K562 (cell line): ENCODE data around the gene IGFBPL1. TPM values are rescaled to one million over a fixed set of nuclear protein-coding genes. Genes with fewer than 3 reads are reported as not detected.

ENCODE experiments used
- CBX1 ChIP-seq: sonication (generic); IDR thresholded peaks from 2 replicates; pipeline ENCODE4 v1.6.1; 2016; ENCODE audit warnings: antibody characterized with exemption, low read depth, mild to moderate bottlenecking
- CGGBP1 ChIP-seq: fragments of 250-450 bp; sonication (Bioruptor Pico); IDR thresholded peaks from 2 replicates; pipeline ENCODE4 v1.9.0; 2021; ENCODE audit warnings: mild to moderate bottlenecking
- ELK1 ChIP-seq: sonication (generic); formaldehyde crosslinking; IDR thresholded peaks from 2 replicates; pipeline ENCODE4 v1.8.1; 2022; ENCODE audit warnings: missing genetic modification reagents
- FOSL1 ChIP-seq: fragments of 200-800 bp; sonication (Bioruptor generic); conservative IDR thresholded peaks from 2 replicates; pipeline ENCODE4 v1.6.1; 2016; ENCODE audit warnings: missing genetic modification characterization, missing compliant biosample characterization
- FOXA3 ChIP-seq, 2 experiments: fragments of 450-650 bp in 1 of 2; sonication (generic) in 1 of 2; formaldehyde crosslinking; IDR thresholded peaks in 1 of 2; conservative IDR thresholded peaks in 1 of 2; 2 replicates each; pipeline versions ENCODE4 v1.4.0 to v1.8.0; 2020 to 2022; ENCODE audit warnings: mild to moderate bottlenecking in 2 of 2, missing genetic modification reagents in 1 of 2
- HDGF ChIP-seq: fragments of 450-650 bp; IDR thresholded peaks from 2 replicates; pipeline ENCODE4 v1.6.1; 2016
- KLF10 ChIP-seq: fragments of 250-450 bp; sonication (Bioruptor Pico); IDR thresholded peaks from 2 replicates; pipeline ENCODE4 v1.6.1; 2021; ENCODE audit warnings: matching md5 sums
- MAZ ChIP-seq, 2 experiments: fragments of 450-650 bp in 1 of 2; sonication (generic) in 1 of 2; formaldehyde crosslinking; IDR thresholded peaks in 1 of 2; conservative IDR thresholded peaks in 1 of 2; 2 replicates each; pipeline versions ENCODE4 v1.4.0 to v1.5.0; 2020; ENCODE audit warnings: mild to moderate bottlenecking in 1 of 2, missing genetic modification reagents in 1 of 2
- NFYB ChIP-seq: IDR thresholded peaks from 2 replicates; pipeline ENCODE4 v1.6.1; 2011; ENCODE audit warnings: mild to moderate bottlenecking, moderate library complexity; ENCODE audit not compliant: insufficient read length; ENCODE audit errors: extremely low read depth
- NRF1 ChIP-seq, 2 experiments: fragments of 450-650 bp; IDR thresholded peaks in 1 of 2; conservative IDR thresholded peaks in 1 of 2; 2 replicates each; pipeline ENCODE4 v1.6.1; 2014; ENCODE audit warnings: mild to moderate bottlenecking in 2 of 2
- RBM14 ChIP-seq: fragments of 200-400 bp; formaldehyde crosslinking; IDR thresholded peaks from 2 replicates; pipeline ENCODE4 v1.6.1; 2018; ENCODE audit warnings: low read depth, mild to moderate bottlenecking, low read length, moderate library complexity, borderline replicate concordance; ENCODE audit not compliant: insufficient read depth
- RBM17 ChIP-seq: fragments of 200-400 bp; formaldehyde crosslinking; IDR thresholded peaks from 2 replicates; pipeline ENCODE4 v1.6.1; 2017; ENCODE audit warnings: low read depth, mild to moderate bottlenecking, low read length, borderline replicate concordance
- RNF2 ChIP-seq: sonication (generic); IDR thresholded peaks from 2 replicates; pipeline ENCODE4 v1.6.1; 2016
- SIN3B ChIP-seq: fragments of 450-650 bp; IDR thresholded peaks from 2 replicates; pipeline ENCODE4 v1.6.1; 2017; ENCODE audit warnings: low read depth, mild to moderate bottlenecking, moderate library complexity
- TCF3 ChIP-seq: sonication (generic); formaldehyde crosslinking; IDR thresholded peaks from 2 replicates; pipeline ENCODE4 v1.4.0; 2020; ENCODE audit warnings: mild to moderate bottlenecking, missing genetic modification reagents
- TEAD4 ChIP-seq, 2 experiments: sonication (generic) in 1 of 2; formaldehyde crosslinking in 1 of 2; IDR thresholded peaks; 2 replicates each; pipeline versions ENCODE4 v1.6.1 to v1.8.0; 2012 to 2022; ENCODE audit warnings: borderline replicate concordance in 1 of 2, inconsistent platforms in 1 of 2, low read length in 1 of 2, mild to moderate bottlenecking in 1 of 2, missing genetic modification reagents in 1 of 2
- ZNF224 ChIP-seq: sonication (generic); formaldehyde crosslinking; IDR thresholded peaks from 2 replicates; pipeline ENCODE4 v1.8.0; 2022; ENCODE audit warnings: mild to moderate bottlenecking, missing genetic modification reagents
- ZNF3 ChIP-seq: fragments of 250-450 bp; sonication (Bioruptor Pico); IDR thresholded peaks from 2 replicates; pipeline ENCODE4 v1.5.0; 2021; ENCODE audit warnings: mild to moderate bottlenecking, moderate library complexity
- ZNF639 ChIP-seq, 2 experiments: fragments of 200-800 bp in 1 of 2; sonication (Bioruptor generic) in 1 of 2; sonication (generic) in 1 of 2; formaldehyde crosslinking in 1 of 2; IDR thresholded peaks in 1 of 2; conservative IDR thresholded peaks in 1 of 2; 2 replicates each; pipeline versions ENCODE4 v1.5.0 to v1.6.1; 2016 to 2020; ENCODE audit warnings: missing compliant biosample characterization in 1 of 2, missing genetic modification characterization in 1 of 2, missing genetic modification reagents in 1 of 2
- polyA plus RNA-seq, 8 experiments: library from polyadenylated mRNA; depleted of rRNA in 4 of 8; stranded (reverse) in 5 of 8; unstranded in 3 of 8; fragments of >200 nt; fragmentation: Nextera tagmentation in 2 of 8; fragmentation: Illumina TruSeq in 1 of 8; extraction: Ambion mirVana in 2 of 8; extraction: Trizol in 1 of 8; gene quantifications; 2 replicates each; pipeline versions ENCODE4 v1.2.1 to v1.2.3, GENCODE V29; 2011 to 2014; ENCODE audit warnings: inconsistent platforms in 1 of 8, missing spikeins in 1 of 8
- total RNA-seq, 7 experiments: library from RNA; depleted of rRNA in 6 of 7; stranded (reverse); fragments of >200 nt in 6 of 7; fragmentation: Illumina TruSeq in 2 of 7; extraction: Trizol in 2 of 7; gene quantifications; 2 replicates each; pipeline versions ENCODE4 v1.2.1 to v1.2.3, GENCODE V29; 2011 to 2021; ENCODE audit warnings: low replicate concordance in 1 of 7

The IGFBPL1 gene
- total and polyA plus RNA-seq, 9 of the 15 experiments (the other 6 are each of a cell fraction or from before 2014, with no cell fraction given) = not detected

GRCh38 chr9:38390442-38390841, 33.8 kb downstream of the IGFBPL1 start (continued):
- TF ChIP-seq CBX1 = no peak
- peak in 1 of 2 experiments; percentile 48; a peak in 1 of 4 replicates for TF ChIP-seq ZNF639 (CRISPR knock-in tag; conservative IDR thresholded peaks at IDR 0.05 in 1 of 2, IDR thresholded peaks at IDR 0.05 in 1 of 2)
- TF ChIP-seq SIN3B = no peak
- TF ChIP-seq TCF3 = peak; percentile 80
- no peak for TF ChIP-seq ZNF3 (CRISPR knock-in tag)
- no peak for TF ChIP-seq HDGF
- TF ChIP-seq FOSL1 (tag) = peak; percentile 12; the same call in 1 of the 2 replicates
- TF ChIP-seq RBM14 = no peak
- TF ChIP-seq RBM17 = no peak
- TF ChIP-seq RNF2 = 0 out of 2 replicates have a peak, but pooled peaks have one; percentile 34
- TF ChIP-seq ZNF224 (CRISPR knock-in tag) = no peak
- TF ChIP-seq KLF10 = no peak
- no peak for TF ChIP-seq ELK1 (CRISPR knock-in tag)
- TF ChIP-seq TEAD4 (IDR thresholded peaks at IDR 0.05; ENCODE audit: low read length) = peak; percentile 78
- TF ChIP-seq TEAD4 (CRISPR knock-in tag; IDR thresholded peaks at IDR 0.05; ENCODE audit: borderline replicate concordance) = no peak
- no peak for TF ChIP-seq NRF1 (conservative IDR thresholded peaks at IDR 0.05 in 1 of 2, IDR thresholded peaks at IDR 0.05 in 1 of 2)
- TF ChIP-seq CGGBP1 (CRISPR knock-in tag) = no peak
- peak; percentile 24 to 54; a peak in 1 of 4 replicates for TF ChIP-seq MAZ (CRISPR knock-in tag; conservative IDR thresholded peaks at IDR 0.05 in 1 of 2, IDR thresholded peaks at IDR 0.05 in 1 of 2)
- TF ChIP-seq NFYB = no peak
- TF ChIP-seq FOXA3 (CRISPR knock-in tag; conservative IDR thresholded peaks at IDR 0.05 in 1 of 2, IDR thresholded peaks at IDR 0.05 in 1 of 2) = no peak
